ENCODE data around the gene FAH.
"Not testable (repeated sequence)": the region's sequence is repeated elsewhere in the genome, so short reads cannot be mapped to it uniquely, and the experiment has no call there.

Gene FAH

GRCh38 chr15:80152896-80153876 is at the start of gene FAH:
Gene FAH (plus strand): TSS chr15:80152999. CDS start chr15:80153055, 56 bp downstream.
- DNase-seq: peak in 1 of 4 experiments; percentile 63

- DNase-seq: no peak
Measured at GRCh38 chr15:80105193-80105592, 47.6 kb upstream of the FAH start.

DNA sequence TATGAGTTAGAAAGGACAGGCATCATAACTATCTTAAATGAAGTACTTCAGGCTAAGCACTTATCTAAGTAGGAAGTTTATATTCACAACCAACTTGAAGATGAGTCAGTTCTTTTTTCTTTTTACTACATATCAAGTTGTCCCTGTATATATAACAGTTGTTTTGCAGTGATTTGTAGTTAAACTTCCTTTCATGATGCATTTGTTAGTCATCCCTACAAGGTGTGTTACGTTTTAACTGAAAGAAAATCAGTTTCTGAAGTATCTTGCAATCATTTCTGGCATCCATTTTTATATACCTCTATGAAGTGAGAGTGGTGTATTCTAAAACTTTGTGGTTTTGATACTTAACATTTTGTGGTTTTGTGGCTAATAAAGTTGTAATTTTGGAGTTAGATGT is 47.2 kb upstream of the FAH start:
- no peak for DNase-seq

DNA sequence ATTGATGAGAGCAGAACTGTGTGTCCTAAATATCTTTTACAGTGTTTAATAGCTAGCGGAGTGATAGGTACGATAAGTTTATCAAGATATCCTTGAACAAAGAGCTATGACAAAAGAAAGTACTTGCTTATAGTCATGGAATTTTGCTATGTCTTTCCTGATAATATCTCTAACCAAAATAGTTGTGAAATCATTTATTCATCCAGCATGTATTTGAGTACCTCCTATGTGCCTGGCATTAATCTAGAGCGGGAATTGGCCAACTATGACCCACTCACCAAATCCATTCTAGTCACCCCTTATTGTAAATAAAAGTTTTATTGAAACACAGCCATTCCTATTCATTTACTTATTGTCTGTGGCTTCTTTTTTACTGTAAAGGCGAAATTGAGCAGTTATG is 46.7 kb upstream of the FAH start:
- DNase-seq: no peak

DNA sequence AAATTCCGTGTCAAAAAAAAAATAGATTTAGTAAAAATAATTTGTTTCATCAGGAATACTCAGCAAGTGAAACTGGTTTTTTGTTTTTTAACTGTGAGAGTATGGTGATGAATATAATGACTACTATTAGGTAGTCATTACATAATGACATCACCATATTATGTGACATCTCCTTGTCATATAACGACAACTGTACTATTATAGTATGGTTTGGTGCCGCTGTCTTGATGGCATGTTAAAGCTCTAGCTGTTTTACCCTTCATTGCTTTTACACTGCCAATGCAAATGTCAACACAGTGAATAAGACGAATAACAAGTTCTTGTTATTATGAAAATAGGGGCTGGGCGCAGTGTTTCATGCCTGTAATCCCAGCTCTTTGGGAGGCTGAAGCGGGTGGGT is 45.6 kb upstream of the FAH start:
- DNase-seq: no peak

DNA sequence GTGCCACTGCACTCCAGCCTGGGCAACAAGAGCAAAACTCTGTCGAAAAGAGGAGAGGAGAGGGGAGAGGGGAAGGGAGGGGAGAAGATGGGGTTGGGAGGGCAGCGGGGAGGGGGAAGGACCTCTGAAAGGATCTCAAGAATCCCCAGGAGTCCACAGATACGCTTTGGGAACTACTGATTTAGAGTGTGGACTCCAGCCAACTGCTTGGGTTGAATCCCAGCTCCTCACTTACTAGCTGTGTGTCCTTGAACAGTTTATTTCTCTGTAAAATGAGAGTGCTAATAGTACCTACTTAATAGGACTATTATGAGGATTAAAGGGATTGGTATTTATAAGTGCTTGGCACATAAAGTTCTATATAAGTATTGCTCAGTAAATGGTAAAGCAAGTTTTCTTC is 45.0 kb upstream of the FAH start:
- no peak for DNase-seq

DNA sequence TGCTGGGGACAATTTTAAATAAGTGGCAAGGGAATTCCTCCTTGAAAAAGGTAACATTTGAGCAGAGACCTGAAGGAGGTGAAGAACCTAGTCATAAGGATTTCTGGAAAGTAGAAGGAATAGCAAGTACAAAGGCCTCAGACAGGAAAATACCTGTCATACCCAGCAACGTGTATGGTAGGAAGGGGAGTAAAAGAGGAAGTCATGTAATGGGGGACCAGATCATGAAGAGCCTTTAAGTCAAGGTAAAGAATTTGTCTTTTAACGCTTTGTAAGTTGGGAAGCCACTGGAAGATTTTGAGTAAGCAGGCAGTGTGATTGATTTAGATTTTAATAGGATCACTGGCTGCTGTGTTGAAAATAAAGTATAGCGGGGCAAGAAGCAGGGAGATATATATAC is 43.4 kb upstream of the FAH start:
- no peak for DNase-seq

- DNase-seq: no peak
Measured at GRCh38 chr15:80110920-80111319, 41.9 kb upstream of the FAH start.

GRCh38 chr15:80114114-80114513 is 38.7 kb upstream of the FAH start:
- DNase-seq: no peak

- DNase-seq: no peak
Measured at GRCh38 chr15:80115021-80115420, 37.8 kb upstream of the FAH start.

DNA sequence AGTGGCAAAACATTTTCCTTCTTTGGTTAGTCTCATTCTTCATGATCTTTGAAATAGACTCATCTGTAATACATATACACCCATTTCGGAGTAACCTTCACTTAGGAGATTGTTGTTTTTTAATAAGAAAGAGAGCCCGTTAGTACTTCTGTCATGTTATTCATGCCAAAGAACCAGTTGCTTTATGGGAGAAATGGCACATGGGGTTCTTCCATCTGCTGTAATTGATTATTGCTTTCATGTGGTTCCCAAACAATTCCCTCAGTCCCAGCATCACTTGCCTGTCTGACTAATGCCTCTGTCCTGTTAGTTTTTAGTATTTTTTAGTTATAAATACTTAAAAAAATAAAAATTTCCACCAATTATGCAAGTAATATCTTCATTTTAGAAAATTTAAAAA is 33.8 kb upstream of the FAH start:
- DNase-seq: no peak

DNA sequence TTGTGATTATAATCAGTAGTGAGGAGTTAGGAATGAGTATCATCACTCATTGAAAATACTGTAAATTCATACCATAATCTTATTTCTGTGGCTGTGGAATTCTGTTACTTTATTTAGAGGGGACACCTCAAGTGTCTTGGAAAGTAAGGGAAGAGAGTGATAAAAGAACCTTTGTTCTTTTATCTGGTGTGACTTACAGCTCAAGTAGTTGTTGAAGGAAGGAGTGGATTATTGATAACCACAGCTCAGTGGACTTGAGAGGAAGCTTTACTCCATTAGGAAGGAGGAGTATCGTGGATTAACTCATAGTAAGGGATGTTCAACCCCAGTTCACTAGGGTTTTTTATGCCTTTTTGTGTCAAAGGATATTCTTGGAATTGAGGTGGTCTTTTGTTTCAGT is 32.2 kb upstream of the FAH start:
- DNase-seq: no peak

DNA sequence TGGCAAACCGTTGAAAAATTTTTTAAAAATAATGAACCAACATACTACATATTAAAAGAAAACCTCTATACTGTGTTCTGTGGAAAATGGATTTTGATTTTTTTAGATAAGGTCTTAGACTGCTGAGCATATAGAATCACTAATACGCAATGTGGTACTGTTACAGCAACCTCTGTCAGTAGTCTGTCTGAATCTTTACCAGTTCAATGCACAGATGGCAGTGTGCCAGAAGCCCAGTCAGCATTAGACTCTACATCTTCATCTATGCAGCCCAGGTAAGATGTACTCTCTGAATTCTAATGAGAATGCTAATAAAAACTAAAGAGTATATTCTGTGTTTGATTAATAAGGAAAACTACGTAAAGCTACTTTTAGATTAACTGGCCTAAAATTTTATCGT is 31.3 kb upstream of the FAH start:
- no peak for DNase-seq

DNA sequence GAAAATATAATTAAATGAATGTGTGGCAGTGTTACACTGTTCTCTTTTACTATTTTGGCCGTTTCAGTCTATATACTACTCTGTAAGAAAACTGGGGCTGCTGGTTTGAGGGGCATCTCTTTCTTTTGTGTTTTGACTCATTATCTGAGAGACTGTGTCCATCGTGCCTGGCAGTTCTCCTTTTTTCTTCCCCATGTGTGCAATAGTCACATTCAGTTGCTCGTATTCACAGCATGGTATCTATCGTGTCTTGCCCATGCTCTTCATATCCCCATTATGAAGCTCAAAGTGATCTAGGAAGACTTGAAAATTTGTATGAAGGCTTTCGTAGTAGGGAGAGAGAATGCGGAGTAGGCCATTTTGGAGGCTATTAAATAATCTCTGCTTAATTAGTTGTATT is 29.8 kb upstream of the FAH start:
- DNase-seq: no peak

DNA sequence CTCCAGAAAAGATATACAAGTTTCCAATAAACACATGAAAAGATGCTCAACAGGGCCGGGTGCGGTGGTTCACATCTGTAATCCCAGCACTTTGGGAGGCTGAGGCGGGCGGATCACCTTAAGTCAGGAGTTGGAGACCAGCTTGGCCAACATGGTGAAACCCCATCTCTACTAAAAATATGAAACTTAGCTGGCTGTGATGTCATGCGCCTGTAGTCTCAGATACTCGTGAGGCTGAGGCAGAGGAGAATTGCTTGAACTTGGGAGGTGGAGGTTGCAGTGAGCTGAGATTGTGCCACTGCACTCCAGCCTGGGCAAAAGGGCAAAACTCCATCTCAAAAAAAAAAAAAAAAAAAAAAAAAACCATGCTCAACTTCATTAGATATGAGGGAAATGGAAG is 25.5 kb upstream of the FAH start:
- not testable (repeated sequence) for DNase-seq

DNA sequence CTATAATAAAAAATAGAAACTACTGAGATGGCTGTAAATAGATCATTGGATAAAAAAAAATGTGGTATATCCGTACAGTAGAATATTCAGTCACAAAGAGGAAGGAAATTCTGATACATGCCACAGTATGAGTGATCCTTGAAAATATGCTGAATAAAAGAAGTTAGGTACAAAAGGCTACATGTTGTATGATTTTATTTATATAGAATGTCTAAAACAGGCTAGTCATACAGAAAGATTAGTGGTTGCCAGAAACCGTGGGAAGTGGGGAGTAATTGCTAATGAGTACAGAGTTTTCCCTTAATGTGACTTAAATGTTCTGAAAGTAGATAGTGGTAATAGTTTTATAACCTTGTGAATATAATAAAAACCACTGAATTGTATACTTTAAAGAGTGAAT is 24.9 kb upstream of the FAH start:
- DNase-seq: no peak

- DNase-seq: no peak
Measured at GRCh38 chr15:80132382-80132781, 20.4 kb upstream of the FAH start.

DNA sequence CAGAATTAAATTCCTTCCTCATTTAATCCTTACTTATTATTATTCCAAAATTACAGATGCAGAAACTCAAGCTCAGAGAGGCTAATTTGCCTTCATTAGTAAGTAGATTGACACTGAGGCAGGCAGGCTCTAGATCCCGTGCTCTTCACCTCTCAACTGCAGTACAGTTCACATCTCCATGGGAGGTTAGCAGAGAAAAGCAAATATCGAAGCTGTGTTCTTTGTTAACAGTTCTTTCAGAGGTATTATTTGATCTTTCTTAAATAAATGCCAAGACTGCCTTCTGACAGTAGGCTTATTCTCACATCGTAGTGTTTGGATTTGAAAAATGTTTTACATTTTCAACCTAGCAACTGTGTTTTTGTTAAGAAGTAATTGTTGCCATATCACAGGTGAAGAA is 15.9 kb upstream of the FAH start:
- no peak for DNase-seq

GRCh38 chr15:80138961-80139360 is 13.8 kb upstream of the FAH start:
- no peak for DNase-seq

DNA sequence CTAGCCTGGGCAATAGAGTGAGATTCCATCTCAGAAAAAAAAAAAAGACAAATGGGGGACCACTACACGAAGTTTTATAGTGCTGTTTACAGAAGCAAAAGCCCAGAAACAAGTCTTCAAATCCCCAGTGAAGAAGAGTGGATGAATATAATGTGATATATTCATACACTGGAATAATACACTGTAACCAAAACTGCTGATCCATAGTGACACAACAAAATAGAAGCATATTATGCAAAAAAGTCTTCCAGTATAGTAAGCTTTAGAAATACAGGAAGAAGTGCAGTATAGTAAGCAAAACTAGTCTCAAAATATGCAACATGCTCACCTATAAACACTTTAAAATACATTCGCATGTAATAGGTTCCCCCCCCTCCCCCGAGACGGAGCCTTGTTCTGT is 11.9 kb upstream of the FAH start:
- DNase-seq: no peak

- no peak for DNase-seq
Measured at GRCh38 chr15:80141916-80142598, 10.7 kb upstream of the FAH start.

- DNase-seq: no peak
Measured at GRCh38 chr15:80142646-80143045, 10.2 kb upstream of the FAH start.

DNA sequence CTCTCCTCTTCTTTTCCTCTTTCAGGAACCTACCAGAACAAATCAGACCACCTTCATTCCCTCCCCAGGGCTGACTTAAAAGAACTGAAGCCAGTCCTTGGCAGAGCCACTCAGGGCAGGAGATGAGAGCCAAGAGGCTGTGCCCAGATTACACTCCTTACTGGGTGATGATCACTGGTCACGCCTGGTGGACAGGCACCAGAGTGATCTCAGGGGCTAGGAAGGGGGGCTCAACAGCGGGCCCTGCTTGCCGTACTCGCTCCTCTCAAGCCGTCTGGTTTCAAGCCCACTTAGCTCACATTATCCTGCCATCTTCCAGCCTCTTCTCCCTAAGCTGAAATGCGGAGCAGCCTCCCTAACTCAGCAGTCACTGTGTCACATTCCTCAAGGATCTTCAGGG is 1.7 kb upstream of the FAH start:
- DNase-seq: no peak

DNA sequence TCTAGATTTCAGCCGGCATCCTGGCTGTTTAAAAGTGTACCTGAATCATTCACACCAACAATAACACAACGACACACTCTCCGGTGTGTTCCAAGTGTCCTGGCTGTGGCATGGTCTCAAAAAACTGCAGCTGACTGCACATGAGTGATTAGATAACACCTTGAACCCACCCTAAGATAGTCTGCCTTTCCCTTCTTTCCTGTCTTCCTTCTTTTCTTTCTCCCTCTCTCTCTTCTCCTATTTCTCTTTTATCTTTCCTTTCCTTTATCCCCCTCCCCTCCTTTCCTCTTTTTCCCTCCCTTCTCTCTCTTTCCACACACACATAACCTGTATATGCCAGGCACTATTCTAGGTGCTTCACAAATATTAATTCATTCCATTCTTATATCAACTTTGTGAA is 1.2 kb upstream of the FAH start:
- DNase-seq: no peak

Measured in activated CD4-positive, CD25-positive, alpha-beta regulatory T cell (primary cell).